Neural cell (in vitro differentiated cells): Measurements from ENCODE around the gene POLRMT. TPM values are rescaled to one million over a fixed set of nuclear protein-coding genes. Genes with fewer than 3 reads are reported as not detected.
A peak's percentile ranks its signal among the peaks of the same experiment; 100 is the strongest.

ENCODE experiments used
- H2AFZ ChIP-seq: fragments of 200-600, 300-800 bp; sonication (generic), shearing (Covaris generic); 2 replicates; pipeline ENCODE4 v1.6.0; 2014; ENCODE audit warnings: low read depth, mild to moderate bottlenecking, antibody characterized with exemption, low read length, moderate library complexity
- H3F3A ChIP-seq: fragments of 200-600 bp; shearing (Covaris generic); 2 replicates; pipeline ENCODE4 v1.6.1; 2016; ENCODE audit warnings: mild to moderate bottlenecking, moderate library complexity, mixed read lengths, antibody characterized with exemption, low read length; ENCODE audit not compliant: insufficient read depth, poor library complexity, severe bottlenecking
- H3K27ac ChIP-seq: fragments of 200-600, 300-800 bp; sonication (generic), shearing (Covaris generic); 2 replicates; pipeline ENCODE4 v1.5.1; 2014; ENCODE audit warnings: mild to moderate bottlenecking, low read length, moderate library complexity
- H3K27me3 ChIP-seq: fragments of 300-800, 200-600 bp; sonication (generic), shearing (Covaris generic); 2 replicates; pipeline ENCODE4 v1.6.0; 2014; ENCODE audit warnings: mild to moderate bottlenecking, low read depth, low read length, moderate library complexity; ENCODE audit not compliant: insufficient read depth
- H3K36me3 ChIP-seq: fragments of 300-800, 200-600 bp; sonication (generic), shearing (Covaris generic); 2 replicates; pipeline ENCODE4 v1.5.1; 2014; ENCODE audit warnings: mild to moderate bottlenecking, antibody characterized with exemption, low read length, moderate library complexity; ENCODE audit not compliant: insufficient read depth
- H3K4me2 ChIP-seq: fragments of 300-800, 200-600 bp; sonication (generic), shearing (Covaris generic); 2 replicates; pipeline ENCODE4 v1.6.0; 2014; ENCODE audit warnings: mild to moderate bottlenecking, low read length
- H3K4me3 ChIP-seq: fragments of 300-800, 200-600 bp; sonication (generic), shearing (Covaris generic); 2 replicates; pipeline ENCODE4 v1.5.1; 2014; ENCODE audit warnings: mild to moderate bottlenecking, low read length, moderate library complexity
- H3K79me2 ChIP-seq: fragments of 200-600 bp; shearing (Covaris generic); replicated peaks from 2 replicates; pipeline ENCODE4 v1.6.0; 2014; ENCODE audit warnings: mild to moderate bottlenecking, low read length, moderate library complexity; ENCODE audit not compliant: insufficient read depth
- H3K9ac ChIP-seq: fragments of 300-800, 200-600 bp; sonication (generic), shearing (Covaris generic); 2 replicates; pipeline ENCODE4 v1.6.1; 2016; ENCODE audit warnings: mild to moderate bottlenecking, low read length, mixed read lengths
- H3K9me2 ChIP-seq: fragments of 200-600 bp; shearing (Covaris generic); 2 replicates; pipeline ENCODE4 v1.6.1; 2016; ENCODE audit warnings: mild to moderate bottlenecking, low read length, mixed read lengths; ENCODE audit not compliant: insufficient read depth
- H3K9me3 ChIP-seq: fragments of 200-600, 300-800 bp; sonication (generic), shearing (Covaris generic); 2 replicates; pipeline ENCODE4 v1.6.1; 2016; ENCODE audit warnings: mild to moderate bottlenecking, mixed run types, low read length, moderate library complexity, mixed read lengths
- H4K20me1 ChIP-seq: fragments of 200-600 bp; shearing (Covaris generic); 2 replicates; pipeline ENCODE4 v1.6.1; 2016; ENCODE audit warnings: mild to moderate bottlenecking, mixed run types; ENCODE audit not compliant: insufficient read depth
- EP300 ChIP-seq: fragments of 450-650 bp; conservative IDR thresholded peaks from 2 replicates; pipeline ENCODE4 v1.6.1; 2014; ENCODE audit warnings: antibody characterized with exemption, mild to moderate bottlenecking, moderate library complexity; ENCODE audit not compliant: poor library complexity, severe bottlenecking
- EZH2 ChIP-seq: fragments of 200-600, 300-800 bp; shearing (Covaris generic), sonication (generic); IDR thresholded peaks from 2 replicates; pipeline ENCODE4 v1.6.1; 2014; ENCODE audit warnings: antibody characterized with exemption, low read length, borderline replicate concordance, mild to moderate bottlenecking; ENCODE audit not compliant: insufficient read depth, poor library complexity, severe bottlenecking
- MXI1 ChIP-seq: fragments of 450-650 bp; conservative IDR thresholded peaks from 2 replicates; pipeline ENCODE4 v1.6.1; 2014; ENCODE audit warnings: antibody characterized with exemption, mild to moderate bottlenecking; ENCODE audit not compliant: poor library complexity, severe bottlenecking
- POLR2AphosphoS5 ChIP-seq: IDR thresholded peaks from 2 replicates; pipeline ENCODE4 v1.6.1; 2012
- RAD21 ChIP-seq: fragments of 450-650 bp; conservative IDR thresholded peaks from 2 replicates; pipeline ENCODE4 v1.6.1; 2014; ENCODE audit warnings: antibody characterized with exemption, mild to moderate bottlenecking, moderate library complexity
- REST ChIP-seq: IDR thresholded peaks from 2 replicates; pipeline ENCODE4 v1.6.1; 2012; ENCODE audit warnings: borderline replicate concordance
- SMC3 ChIP-seq: fragments of 450-650 bp; conservative IDR thresholded peaks from 2 replicates; pipeline ENCODE4 v1.6.1; 2014; ENCODE audit warnings: antibody characterized with exemption, mild to moderate bottlenecking, moderate library complexity; ENCODE audit not compliant: poor library complexity
- TAF1 ChIP-seq: IDR thresholded peaks from 2 replicates; pipeline ENCODE4 v1.6.1; 2012; ENCODE audit warnings: low read depth
- polyA plus RNA-seq: library from polyadenylated mRNA; depleted of rRNA; stranded (reverse); fragments of >200 nt; gene quantifications from 2 replicates; pipeline ENCODE4 v1.2.3, GENCODE V29; 2014
- TF ChIP-seq, protein P1 (sequence below): fragments of 450-650 bp; IDR thresholded peaks from 2 replicates; pipeline ENCODE4 v1.5.1; 2014; ENCODE audit warnings: antibody characterized with exemption, mild to moderate bottlenecking, moderate library complexity; ENCODE audit not compliant: poor library complexity, severe bottlenecking

Gene POLRMT
- polyA plus RNA-seq, 1 donor from 2014 or later, result 28.3 TPM

DNA sequence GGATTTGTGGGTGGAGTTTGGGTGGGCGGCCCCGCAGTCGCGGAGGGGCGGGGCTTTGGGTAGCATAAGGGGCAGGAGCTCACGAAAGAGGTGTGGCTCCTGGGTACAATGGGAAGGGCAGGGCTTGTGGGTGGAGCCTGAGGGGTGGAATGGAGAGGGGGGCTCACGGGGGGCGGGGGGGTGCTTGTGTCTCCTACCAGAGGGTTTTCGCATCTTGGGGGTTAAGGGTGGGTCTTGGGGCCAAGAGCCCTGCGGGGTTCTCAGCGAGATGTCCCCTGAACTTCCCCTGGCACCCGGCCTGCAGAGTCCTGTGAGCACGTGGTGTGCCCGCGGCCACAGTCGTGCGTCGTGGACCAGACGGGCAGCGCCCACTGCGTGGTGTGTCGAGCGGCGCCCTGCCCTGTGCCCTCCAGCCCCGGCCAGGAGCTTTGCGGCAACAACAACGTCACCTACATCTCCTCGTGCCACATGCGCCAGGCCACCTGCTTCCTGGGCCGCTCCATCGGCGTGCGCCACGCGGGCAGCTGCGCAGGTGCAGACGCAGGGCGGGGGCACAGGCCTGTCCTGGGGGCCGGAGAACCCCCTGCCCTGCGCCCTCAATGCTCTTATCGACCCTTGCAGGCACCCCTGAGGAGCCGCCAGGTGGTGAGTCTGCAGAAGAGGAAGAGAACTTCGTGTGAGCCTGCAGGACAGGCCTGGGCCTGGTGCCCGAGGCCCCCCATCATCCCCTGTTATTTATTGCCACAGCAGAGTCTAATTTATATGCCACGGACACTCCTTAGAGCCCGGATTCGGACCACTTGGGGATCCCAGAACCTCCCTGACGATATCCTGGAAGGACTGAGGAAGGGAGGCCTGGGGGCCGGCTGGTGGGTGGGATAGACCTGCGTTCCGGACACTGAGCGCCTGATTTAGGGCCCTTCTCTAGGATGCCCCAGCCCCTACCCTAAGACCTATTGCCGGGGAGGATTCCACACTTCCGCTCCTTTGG, 48.0 kb upstream of the POLRMT start:
- Histone ChIP-seq H3K27ac (peak overlapping the region; percentile 90), H4K20me1 (no peaks in the 10 kb centered on the region), H3F3A (no peaks in the 10 kb centered on the region), H3K27me3 (peaks cover 3% of the 10 kb centered on the region), H3K9ac (peak overlapping the region; percentile 73), H3K9me2 (no peaks in the 10 kb centered on the region), H3K4me2 (no peak overlapping the region), H3K36me3 (no peaks in the 10 kb centered on the region), H3K9me3 (no peaks in the 10 kb centered on the region), H3K4me3 (peak overlapping the region; percentile 85), H3K79me2 (no peaks in the 10 kb centered on the region), H2AFZ (no peak overlapping the region)
- TF ChIP-seq, protein P1, sequence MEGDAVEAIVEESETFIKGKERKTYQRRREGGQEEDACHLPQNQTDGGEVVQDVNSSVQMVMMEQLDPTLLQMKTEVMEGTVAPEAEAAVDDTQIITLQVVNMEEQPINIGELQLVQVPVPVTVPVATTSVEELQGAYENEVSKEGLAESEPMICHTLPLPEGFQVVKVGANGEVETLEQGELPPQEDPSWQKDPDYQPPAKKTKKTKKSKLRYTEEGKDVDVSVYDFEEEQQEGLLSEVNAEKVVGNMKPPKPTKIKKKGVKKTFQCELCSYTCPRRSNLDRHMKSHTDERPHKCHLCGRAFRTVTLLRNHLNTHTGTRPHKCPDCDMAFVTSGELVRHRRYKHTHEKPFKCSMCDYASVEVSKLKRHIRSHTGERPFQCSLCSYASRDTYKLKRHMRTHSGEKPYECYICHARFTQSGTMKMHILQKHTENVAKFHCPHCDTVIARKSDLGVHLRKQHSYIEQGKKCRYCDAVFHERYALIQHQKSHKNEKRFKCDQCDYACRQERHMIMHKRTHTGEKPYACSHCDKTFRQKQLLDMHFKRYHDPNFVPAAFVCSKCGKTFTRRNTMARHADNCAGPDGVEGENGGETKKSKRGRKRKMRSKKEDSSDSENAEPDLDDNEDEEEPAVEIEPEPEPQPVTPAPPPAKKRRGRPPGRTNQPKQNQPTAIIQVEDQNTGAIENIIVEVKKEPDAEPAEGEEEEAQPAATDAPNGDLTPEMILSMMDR, result no peak
- TF ChIP-seq TAF1 (no peak), REST (no peak)

- Histone ChIP-seq H3K4me3 (peak overlapping the region; percentile 85), H3K9me3 (no peaks in the 10 kb centered on the region), H3K9ac (peak overlapping the region; percentile 88), H3K79me2 (no peaks in the 10 kb centered on the region), H3F3A (no peaks in the 10 kb centered on the region), H3K27me3 (peaks cover 3% of the 10 kb centered on the region), H4K20me1 (no peaks in the 10 kb centered on the region), H3K4me2 (no peak overlapping the region), H2AFZ (peak overlapping the region; percentile 84), H3K27ac (peak overlapping the region; percentile 90), H3K36me3 (no peaks in the 10 kb centered on the region), H3K9me2 (no peaks in the 10 kb centered on the region)
- TF ChIP-seq TAF1 (no peak), REST (no peak), EZH2 (no peak), EP300 (no peak), MXI1 (peak; percentile 53), RAD21 (peak; percentile 62), POLR2AphosphoS5 (peak; percentile 92), SMC3 (peak; percentile 69)
- TF ChIP-seq, protein P1, result peak; percentile 81
These were observed 47.1 kb upstream of the POLRMT start for GRCh38 chr19:680287-681028.
